ENCODE data around the gene FAM174C. TPM values are rescaled to one million over a fixed set of nuclear protein-coding genes. Genes with fewer than 3 reads are reported as not detected.

The FAM174C gene
- total and polyA plus RNA-seq, 4 donors: 21.9 to 68.8 (median 33.5) TPM

GRCh38 chr19:1236576-1236975 lies 38.8 kb upstream of the FAM174C start:
- 17 to 24% methylated on average over 25 to 42 of the region's 42 CpGs for WGBS, 2 donors
- Histone ChIP-seq H3K4me3 (ENCODE audit: low read length in 2 of 2) (peak overlapping the region in 1 of 2 donors; percentile 9), H3K27ac (ENCODE audit: low read depth in 1 of 2, low read length in 2 of 2) (no peak overlapping the region), H3K9me3 (ENCODE audit: control insufficient read depth, low read length) (no peaks in the 10 kb centered on the region), H3K36me3 (ENCODE audit: control insufficient read depth in 1 of 2, insufficient read depth in 2 of 2, low read length in 1 of 2) (no peaks in the 10 kb centered on the region), H3K27me3 (ENCODE audit: control insufficient read depth in 1 of 2, insufficient read depth in 2 of 2, low read length in 1 of 2) (no peaks in the 10 kb centered on the region), H3K4me1 (ENCODE audit: control insufficient read depth in 1 of 2, insufficient read depth in 2 of 2, low read length in 2 of 2) (no peaks in the 10 kb centered on the region)
- intact Hi-C loops (cut with DNase I): no loop called here
- DNase-seq (no peak), ATAC-seq (ENCODE audit: low FRiP score) (no peak)

- ATAC-seq (ENCODE audit: low FRiP score): no peak
- H3K4me3 ChIP-seq (ENCODE audit: low read length in 2 of 2): peak overlapping the region; percentile 12 to 46
- H3K9me3 ChIP-seq (ENCODE audit: control insufficient read depth, low read length): no peaks in the 10 kb centered on the region
- H3K27ac ChIP-seq (ENCODE audit: low read depth in 1 of 2, low read length in 2 of 2): no peak overlapping the region
- DNase-seq: peak in 1 of 2 donors; percentile 87
- no peaks in the 10 kb centered on the region for H3K27me3 ChIP-seq (ENCODE audit: control insufficient read depth in 1 of 2, insufficient read depth in 2 of 2, low read length in 1 of 2)
- no peaks in the 10 kb centered on the region for H3K4me1 ChIP-seq (ENCODE audit: control insufficient read depth in 1 of 2, insufficient read depth in 2 of 2, low read length in 2 of 2)
- no peaks in the 10 kb centered on the region for H3K36me3 ChIP-seq (ENCODE audit: control insufficient read depth in 1 of 2, insufficient read depth in 2 of 2, low read length in 1 of 2)
- intact Hi-C loops (cut with DNase I): no loop called here
- 0 to 1% methylated on average over 43 to 60 of the region's 60 CpGs for WGBS, 2 donors
These were observed 38.2 kb upstream of the FAM174C start for GRCh38 chr19:1237027-1237659.

- ATAC-seq (ENCODE audit: low FRiP score): no peak
- no peak for DNase-seq
- no peaks in the 10 kb centered on the region for H3K4me1 ChIP-seq (ENCODE audit: control insufficient read depth in 1 of 2, insufficient read depth in 2 of 2, low read length in 2 of 2)
These were observed 37.5 kb upstream of the FAM174C start, which contains the start of gene CBARP for GRCh38 chr19:1237754-1238368. TSS of gene CBARP (minus strand) at chr19:1238005. CDS start at chr19:1236100, 1,905 bp downstream.

GRCh38 chr19:1238369-1239303 lies 36.7 kb upstream of the FAM174C start:
- Histone ChIP-seq H3K36me3 (ENCODE audit: control insufficient read depth in 1 of 2, insufficient read depth in 2 of 2, low read length in 1 of 2) (no peaks in the 10 kb centered on the region), H3K9me3 (ENCODE audit: control insufficient read depth, low read length) (no peaks in the 10 kb centered on the region), H3K4me3 (ENCODE audit: low read length in 2 of 2) (no peak overlapping the region), H3K27ac (ENCODE audit: low read depth in 1 of 2, low read length in 2 of 2) (no peak overlapping the region), H3K27me3 (ENCODE audit: control insufficient read depth in 1 of 2, insufficient read depth in 2 of 2, low read length in 1 of 2) (no peaks in the 10 kb centered on the region), H3K4me1 (ENCODE audit: control insufficient read depth in 1 of 2, insufficient read depth in 2 of 2, low read length in 2 of 2) (no peaks in the 10 kb centered on the region)
- no peak for DNase-seq
- no peak for ATAC-seq (ENCODE audit: low FRiP score)
- intact Hi-C loops (cut with DNase I): loop anchor here in 1 of 2 donors (2.0 kb wide), 1 partner anchor 18 kb away; no protein-coding TSS in a partner anchor
- WGBS, 2 donors: 64 to 66% methylated on average over 32 to 34 of the region's 34 CpGs

More at GRCh38 chr19:1237754-1238368, 37.5 kb upstream of the FAM174C start, which contains the start of gene CBARP:
- intact Hi-C loops (cut with DNase I): loop anchor here in 1 of 2 donors (2.0 kb wide), 1 partner anchor 17 kb away; no protein-coding TSS in a partner anchor
- H3K27me3 ChIP-seq (ENCODE audit: control insufficient read depth in 1 of 2, insufficient read depth in 2 of 2, low read length in 1 of 2): no peaks in the 10 kb centered on the region
- 1 to 2% methylated on average over 34 to 87 of the region's 87 CpGs for WGBS, 2 donors
- H3K27ac ChIP-seq (ENCODE audit: low read depth in 1 of 2, low read length in 2 of 2): no peak within 1 kb of the TSS
- H3K9me3 ChIP-seq (ENCODE audit: control insufficient read depth, low read length): no peaks in the 10 kb centered on the region
- peak within 1 kb of the TSS; percentile 12 to 46 for H3K4me3 ChIP-seq (ENCODE audit: low read length in 2 of 2)
- H3K36me3 ChIP-seq (ENCODE audit: control insufficient read depth in 1 of 2, insufficient read depth in 2 of 2, low read length in 1 of 2): no peaks in the 10 kb centered on the region

- no peaks in the 10 kb centered on the region for H3K9me3 ChIP-seq (ENCODE audit: control insufficient read depth, low read length)
- no peaks in the 10 kb centered on the region for H3K27me3 ChIP-seq (ENCODE audit: control insufficient read depth in 1 of 2, insufficient read depth in 2 of 2, low read length in 1 of 2)
- no peaks in the 10 kb centered on the region for H3K4me1 ChIP-seq (ENCODE audit: control insufficient read depth in 1 of 2, insufficient read depth in 2 of 2, low read length in 2 of 2)
- no peak overlapping the region for H3K4me3 ChIP-seq (ENCODE audit: low read length in 2 of 2)
- ATAC-seq (ENCODE audit: low FRiP score) (peak; percentile 0), DNase-seq (no peak)
- intact Hi-C loops (cut with DNase I): loop anchor here in 1 of 2 donors (2.0 kb wide), 1 partner anchor 19 kb away; no protein-coding TSS in a partner anchor
- peak overlapping the region in 1 of 2 donors; percentile 63 for H3K27ac ChIP-seq (ENCODE audit: low read depth in 1 of 2, low read length in 2 of 2)
- 83 to 89% methylated on average over 11 of the region's 11 CpGs for whole genome bisulfite sequencing, 2 donors
- H3K36me3 ChIP-seq (ENCODE audit: control insufficient read depth in 1 of 2, insufficient read depth in 2 of 2, low read length in 1 of 2): no peaks in the 10 kb centered on the region
These were observed 35.9 kb upstream of the FAM174C start for GRCh38 chr19:1239420-1239795.

- 12 to 19% methylated on average over 50 to 84 of the region's 84 CpGs for WGBS, 2 donors
- intact Hi-C loops (cut with DNase I): loop anchor here in 1 of 2 donors (2.0 kb wide), 1 partner anchor 19 kb away; no protein-coding TSS in a partner anchor
- H3K4me1 ChIP-seq (ENCODE audit: control insufficient read depth in 1 of 2, insufficient read depth in 2 of 2, low read length in 2 of 2): no peaks in the 10 kb centered on the region
- no peaks in the 10 kb centered on the region for H3K9me3 ChIP-seq (ENCODE audit: control insufficient read depth, low read length)
- no peaks in the 10 kb centered on the region for H3K36me3 ChIP-seq (ENCODE audit: control insufficient read depth in 1 of 2, insufficient read depth in 2 of 2, low read length in 1 of 2)
- no peak overlapping the region for H3K4me3 ChIP-seq (ENCODE audit: low read length in 2 of 2)
- H3K27ac ChIP-seq (ENCODE audit: low read depth in 1 of 2, low read length in 2 of 2): peak overlapping the region; percentile 63 to 64
- peak; percentile 91 to 97 for DNase-seq
- peak; percentile 76 for ATAC-seq (ENCODE audit: low FRiP score)
- H3K27me3 ChIP-seq (ENCODE audit: control insufficient read depth in 1 of 2, insufficient read depth in 2 of 2, low read length in 1 of 2): no peaks in the 10 kb centered on the region
These were observed 35.3 kb upstream of the FAM174C start for GRCh38 chr19:1239796-1240737.

- no peak for DNase-seq
- no peaks in the 10 kb centered on the region for H3K27me3 ChIP-seq (ENCODE audit: control insufficient read depth in 1 of 2, insufficient read depth in 2 of 2, low read length in 1 of 2)
- ATAC-seq (ENCODE audit: low FRiP score): no peak
- no peaks in the 10 kb centered on the region for H3K4me1 ChIP-seq (ENCODE audit: control insufficient read depth in 1 of 2, insufficient read depth in 2 of 2, low read length in 2 of 2)
- WGBS, 2 donors: 64% methylated on average over 15 of the region's 15 CpGs
- no peaks in the 10 kb centered on the region for H3K9me3 ChIP-seq (ENCODE audit: control insufficient read depth, low read length)
- intact Hi-C loops (cut with DNase I): no loop called here
- no peak overlapping the region for H3K27ac ChIP-seq (ENCODE audit: low read depth in 1 of 2, low read length in 2 of 2)
- H3K36me3 ChIP-seq (ENCODE audit: control insufficient read depth in 1 of 2, insufficient read depth in 2 of 2, low read length in 1 of 2): no peaks in the 10 kb centered on the region
- H3K4me3 ChIP-seq (ENCODE audit: low read length in 2 of 2): no peak overlapping the region
These were observed 34.4 kb upstream of the FAM174C start for GRCh38 chr19:1240925-1241324.
